GM12878 (cell line): ENCODE results near the gene GLT1D1. TPM values are rescaled to one million over a fixed set of nuclear protein-coding genes. Genes with fewer than 3 reads are reported as not detected.

Experiments
- ATAC-seq: fragments of 200-7000 bp; cut with Tn5 transposase; 3 replicates; pipeline ENCODE4 v1.9.1; 2020; ENCODE audit warnings: mild to moderate bottlenecking, moderate library complexity
- BruUV-seq: library from RNA; stranded (reverse); fragments of 400-500 nt; replicated peaks from 2 replicates; lab custom pipeline; 2021; lab: Mats Ljungman, UMichigan
- CTCF ChIA-PET: fragments of 300-600 bp; sonication (Branson Sonifier 250); formaldehyde crosslinking; extraction: SDS; loops from one replicate; lab custom pipeline; 2021; ENCODE audit warnings: inconsistent platforms; lab: Yijun Ruan, JAX
- POLR2A ChIA-PET: fragments of 350-600 bp; formaldehyde crosslinking; extraction: SDS; loops from one replicate; lab custom pipeline; 2021; ENCODE audit warnings: inconsistent platforms; lab: Charles Lee
- RAD21 ChIA-PET: fragments of 300-600 bp; sonication (Branson Sonifier 250); formaldehyde crosslinking; loops from one replicate; lab custom pipeline; 2023; ENCODE audit warnings: antibody characterized with exemption; ENCODE audit not compliant: unreplicated experiment; lab: Charles Lee
- SMC1A ChIA-PET: fragments of 300-600 bp; sonication (Branson Sonifier 250); formaldehyde crosslinking; loops from one replicate; lab custom pipeline; 2023; ENCODE audit not compliant: unreplicated experiment, uncharacterized antibody; lab: Charles Lee
- DNase-seq: peaks from one replicate; pipeline ENCODE4 v3.0.0-alpha.2; 2011; ENCODE audit warnings: low read depth, low spot score
- FAIRE-seq: peaks from 3 replicates; lab custom pipeline; 2011; peaks lifted over from hg19 to GRCh38; lab: Jason Lieb, UNC
- H2AFZ ChIP-seq: 2 replicates; pipeline ENCODE4 v1.6.0; 2011; ENCODE audit warnings: low read depth, low read length, control low read depth; ENCODE audit not compliant: control insufficient read depth
- H3K27ac ChIP-seq: 2 replicates; pipeline ENCODE4 v1.5.1; 2011; ENCODE audit warnings: control low read depth; ENCODE audit not compliant: control insufficient read depth, insufficient read depth
- H3K27me3 ChIP-seq, 2 experiments: replicated peaks in 1 of 2; 2 replicates each; pipeline versions ENCODE4 v1.6.0 to v1.6.1; 2011; ENCODE audit warnings: low read length in 1 of 2; ENCODE audit not compliant: control insufficient read depth in 2 of 2, insufficient read depth in 2 of 2
- H3K36me3 ChIP-seq, 2 experiments: 2 replicates each; pipeline ENCODE4 v1.5.1; 2011; ENCODE audit warnings: low read length in 1 of 2; ENCODE audit not compliant: control insufficient read depth in 2 of 2, insufficient read depth in 2 of 2
- H3K4me1 ChIP-seq: 2 replicates; pipeline ENCODE4 v1.6.1; 2011; ENCODE audit warnings: mild to moderate bottlenecking, low read length, moderate library complexity, mixed read lengths; ENCODE audit not compliant: control insufficient read depth, insufficient read depth
- H3K4me2 ChIP-seq: 2 replicates; pipeline ENCODE4 v1.6.0; 2011; ENCODE audit warnings: control low read depth; ENCODE audit not compliant: control insufficient read depth, insufficient read depth
- H3K4me3 ChIP-seq: fragments of 200-600 bp; sonication (generic); 2 replicates; pipeline ENCODE4 v1.5.1; 2016
- H3K79me2 ChIP-seq: 2 replicates; pipeline ENCODE4 v1.6.0; 2011; ENCODE audit warnings: low read length; ENCODE audit not compliant: control insufficient read depth, insufficient read depth
- H3K9ac ChIP-seq: 2 replicates; pipeline ENCODE4 v1.8.0; 2011; ENCODE audit warnings: low read length, control low read depth, mixed read lengths; ENCODE audit not compliant: control insufficient read depth, insufficient read depth
- H3K9me3 ChIP-seq: replicated peaks from 3 replicates; pipeline ENCODE4 v1.5.1; 2011; ENCODE audit warnings: mild to moderate bottlenecking, low read length; ENCODE audit not compliant: control insufficient read depth, insufficient read depth
- H4K20me1 ChIP-seq: 2 replicates; pipeline ENCODE4 v1.6.0; 2011; ENCODE audit not compliant: control insufficient read depth, insufficient read depth
- BCL3 ChIP-seq: IDR thresholded peaks from 2 replicates; pipeline ENCODE4 v1.6.1; 2011; ENCODE audit warnings: borderline replicate concordance, low read depth, mild to moderate bottlenecking, moderate library complexity, low read length; ENCODE audit not compliant: insufficient read depth, poor library complexity, severe bottlenecking
- CHD2 ChIP-seq: IDR thresholded peaks from 2 replicates; pipeline ENCODE4 v1.6.1; 2011; ENCODE audit warnings: low read depth, low read length, improper control_type of control experiment, borderline replicate concordance
- CTCF ChIP-seq, 3 experiments: IDR thresholded peaks in 2 of 3; conservative IDR thresholded peaks in 1 of 3; 2 replicates each; pipeline ENCODE4 v1.5.1; 2011; ENCODE audit warnings: low read depth in 3 of 3, low read length in 3 of 3, mild to moderate bottlenecking in 3 of 3, control low read depth in 2 of 3, moderate library complexity in 2 of 3, inconsistent platforms in 1 of 3, mixed read lengths in 1 of 3; ENCODE audit not compliant: control insufficient read depth in 2 of 3, insufficient read depth in 1 of 3; ENCODE audit errors: extremely low read depth in 1 of 3
- NFYB ChIP-seq: IDR thresholded peaks from 2 replicates; pipeline ENCODE4 v1.6.1; 2011; ENCODE audit warnings: low read depth, mild to moderate bottlenecking, low read length, improper control_type of control experiment, moderate library complexity; ENCODE audit not compliant: insufficient read depth
- NRF1 ChIP-seq: conservative IDR thresholded peaks from 2 replicates; pipeline ENCODE4 v1.6.1; 2011; ENCODE audit warnings: mild to moderate bottlenecking, low read depth, low read length, improper control_type of control experiment
- POLR2AphosphoS2 ChIP-seq: IDR thresholded peaks from 2 replicates; pipeline ENCODE4 v1.6.1; 2011; ENCODE audit warnings: low read depth, mild to moderate bottlenecking, low read length, improper control_type of control experiment, moderate library complexity
- RFX5 ChIP-seq: IDR thresholded peaks from 2 replicates; pipeline ENCODE4 v1.6.1; 2011; ENCODE audit warnings: low read depth, low read length, improper control_type of control experiment
- TCF3 ChIP-seq: IDR thresholded peaks from 2 replicates; pipeline ENCODE4 v1.6.1; 2012; ENCODE audit warnings: low read depth, mild to moderate bottlenecking, low read length, borderline replicate concordance; ENCODE audit not compliant: insufficient read depth
- ZBTB4 ChIP-seq: fragments of 450-650 bp; formaldehyde crosslinking; IDR thresholded peaks from 2 replicates; pipeline ENCODE4 v1.4.0; 2022; ENCODE audit warnings: mild to moderate bottlenecking, moderate library complexity
- WGBS: methylation state at CpG from one replicate; pipeline ENCODE4 v1.1.6; 2016; ENCODE audit warnings: low lambda C conversion rate; ENCODE audit not compliant: insufficient replicate concordance, insufficient coverage; ENCODE audit errors: missing lambda C conversion rate; 5-methylcytosine and 5-hydroxymethylcytosine counted together
- in situ Hi-C: fragments of 300-500 bp; cut with MboI; formaldehyde crosslinking; loops from 9 replicates; pipeline ENCODE4 v1.14.3; 2018; ENCODE audit warnings: mixed read lengths
- intact Hi-C: fragments of 100-400 bp; cut with micrococcal nuclease; formaldehyde crosslinking; loops from one replicate; pipeline ENCODE4 v1.14.2; 2022; ENCODE audit not compliant: unreplicated experiment
- polyA plus RNA-seq, 11 experiments: library from polyadenylated mRNA; depleted of rRNA in 4 of 11; unstranded in 6 of 11; stranded (reverse) in 5 of 11; fragments of >200 nt; fragmentation: Nextera tagmentation in 4 of 11; fragmentation: Illumina TruSeq in 1 of 11; extraction: Ambion mirVana in 4 of 11; extraction: Trizol in 1 of 11; gene quantifications; 1 replicate in 1 of 11; 2 replicates in 10 of 11; pipeline versions ENCODE4 v1.2.1 to v1.2.3, GENCODE V29; 2011 to 2016; ENCODE audit warnings: inconsistent platforms in 2 of 11, missing spikeins in 2 of 11, low read depth in 1 of 11
- total RNA-seq, 4 experiments: library from RNA; depleted of rRNA in 3 of 4; stranded (reverse); fragments of >200 nt in 3 of 4; fragmentation: Illumina TruSeq in 1 of 4; extraction: Trizol in 1 of 4; gene quantifications; 2 replicates each; pipeline versions ENCODE4 v1.2.1 to v1.2.3, GENCODE V29; 2013 to 2021

The GLT1D1 gene
- total and polyA plus RNA-seq, 10 of the 15 experiments (the other 5 are each of a cell fraction or from before 2014, with no cell fraction given) = 0.42 to 62.8 (median 3.0) TPM

GRCh38 chr12:128976120-128976738 lies 123.0 kb downstream of the GLT1D1 start:
- H3K4me1 ChIP-seq = no peaks in the 10 kb centered on the region
- CTCF ChIA-PET = interaction anchor here (0.7 to 2.1 kb wide), 4 partner anchors 10 to 34 kb away, joined by 3 to 21 read pairs (median 4); no protein-coding TSS in a partner anchor
- no peak overlapping the region for H3K27ac ChIP-seq
- no peak overlapping the region for H3K4me3 ChIP-seq
- intact Hi-C loops (no loop called here), in situ Hi-C loops (loop anchor here (10.0 kb wide), 1 partner anchor 939 kb away; no protein-coding TSS in a partner anchor)
- no peak for DNase-seq
- H3K79me2 ChIP-seq = no peaks in the 10 kb centered on the region
- H3K27me3 ChIP-seq = no peaks in the 10 kb centered on the region
- no peak for TF ChIP-seq ZBTB4 (CRISPR knock-in tag)
- TF ChIP-seq POLR2AphosphoS2 = no peak
- TF ChIP-seq NFYB = 0 out of 2 replicates have a peak, but pooled peaks have one; percentile 25
- TF ChIP-seq TCF3 = no peak
- TF ChIP-seq NRF1 = no peak
- TF ChIP-seq CHD2 = no peak
- peak in 2 of 3 experiments; percentile 17 to 38; a peak in 2 of 6 replicates for TF ChIP-seq CTCF (IDR thresholded peaks at IDR 0.05 in 2 of 3, conservative IDR thresholded peaks at IDR 0.05 in 1 of 3; ENCODE audit: control insufficient read depth in 2 of 3, extremely low read depth in 1 of 3, insufficient read depth in 1 of 3, low read depth in 3 of 3, low read length in 3 of 3)
- no peak for TF ChIP-seq BCL3
- TF ChIP-seq RFX5 = no peak
- no peak overlapping the region for H2AFZ ChIP-seq
- H4K20me1 ChIP-seq = no peaks in the 10 kb centered on the region
- 16% methylated on average over 22 of the region's 22 CpGs for WGBS
- no peak overlapping the region for H3K4me2 ChIP-seq
- no peak overlapping the region for H3K9ac ChIP-seq
- FAIRE-seq = no peak
- RAD21 ChIA-PET = interaction anchor here (1.2 kb wide), 1 partner anchor 154 kb away, joined by 4 read pairs; no protein-coding TSS in a partner anchor
- SMC1A ChIA-PET = interaction anchor here (1.6 kb wide), 1 partner anchor 10 kb away, joined by 6 read pairs; no protein-coding TSS in a partner anchor
- H3K36me3 ChIP-seq = no peaks in the 10 kb centered on the region; a peak in 1 of 4 replicates
- peak; percentile 70 for ATAC-seq
- no TSS peak for BruUV-seq
- no peaks in the 10 kb centered on the region for H3K9me3 ChIP-seq
- POLR2A ChIA-PET = interaction anchor here (0.5 kb wide), 1 partner anchor 184 kb away, joined by 3 read pairs; no protein-coding TSS in a partner anchor
